SK-N-SH (cell line): Measurements from ENCODE around the gene RAD51B.

ENCODE experiments used
- ELF1 ChIP-seq: IDR thresholded peaks from 2 replicates; pipeline ENCODE4 v1.4.0; 2012
- EP300 ChIP-seq, 2 experiments: IDR thresholded peaks; 2 replicates each; pipeline versions ENCODE4 v1.4.0 to v1.6.1; 2012; ENCODE audit warnings: borderline replicate concordance in 1 of 2, low read depth in 1 of 2, low read length in 1 of 2
- EZH2phosphoT487 ChIP-seq: fragments of 200-600 bp; sonication (generic); IDR thresholded peaks from 2 replicates; pipeline ENCODE4 v1.6.1; 2017; ENCODE audit warnings: low read depth, mixed run types, mild to moderate bottlenecking, antibody characterized with exemption, moderate library complexity, borderline replicate concordance
- FOSL2 ChIP-seq: IDR thresholded peaks from 2 replicates; pipeline ENCODE4 v1.4.0; 2012; ENCODE audit warnings: low read depth, mild to moderate bottlenecking, moderate library complexity, borderline replicate concordance
- FOXM1 ChIP-seq: IDR thresholded peaks from 2 replicates; pipeline ENCODE4 v1.4.0; 2012; ENCODE audit warnings: low read depth, mild to moderate bottlenecking
- NRF1 ChIP-seq: IDR thresholded peaks from 2 replicates; pipeline ENCODE4 v1.6.1; 2012; ENCODE audit warnings: low read depth, mild to moderate bottlenecking, low read length
- POLR2AphosphoS5 ChIP-seq: IDR thresholded peaks from 2 replicates; pipeline ENCODE4 v1.6.1; 2012; ENCODE audit warnings: low read depth, low read length
- RCOR1 ChIP-seq: fragments of 150-350 bp; IDR thresholded peaks from 2 replicates; pipeline ENCODE4 v1.6.1; 2017; ENCODE audit warnings: antibody characterized with exemption, low read length
- SIN3A ChIP-seq: IDR thresholded peaks from 2 replicates; pipeline ENCODE4 v1.6.1; 2012; ENCODE audit warnings: low read depth, mild to moderate bottlenecking, low read length, moderate library complexity, borderline replicate concordance
- TCF12 ChIP-seq: IDR thresholded peaks from 2 replicates; pipeline ENCODE4 v1.4.0; 2012
- TF ChIP-seq, protein P1 (sequence below): fragments of 200-600 bp; sonication (generic); IDR thresholded peaks from 2 replicates; pipeline ENCODE4 v1.6.1; 2017; ENCODE audit warnings: antibody characterized with exemption, mild to moderate bottlenecking, moderate library complexity
- TF ChIP-seq, protein P2 (sequence below): IDR thresholded peaks from 2 replicates; pipeline ENCODE4 v1.4.0; 2012; ENCODE audit warnings: low read depth
- TF ChIP-seq, protein P3 (sequence below): fragments of 150-350 bp; IDR thresholded peaks from 2 replicates; pipeline ENCODE4 v1.6.1; 2017; ENCODE audit warnings: antibody characterized with exemption, low read length, low read depth, borderline replicate concordance
- TF ChIP-seq, protein P4 (sequence below): fragments of 150-350 bp; IDR thresholded peaks from 2 replicates; pipeline ENCODE4 v1.6.1; 2016; ENCODE audit warnings: mild to moderate bottlenecking, low read depth, low read length

DNA sequence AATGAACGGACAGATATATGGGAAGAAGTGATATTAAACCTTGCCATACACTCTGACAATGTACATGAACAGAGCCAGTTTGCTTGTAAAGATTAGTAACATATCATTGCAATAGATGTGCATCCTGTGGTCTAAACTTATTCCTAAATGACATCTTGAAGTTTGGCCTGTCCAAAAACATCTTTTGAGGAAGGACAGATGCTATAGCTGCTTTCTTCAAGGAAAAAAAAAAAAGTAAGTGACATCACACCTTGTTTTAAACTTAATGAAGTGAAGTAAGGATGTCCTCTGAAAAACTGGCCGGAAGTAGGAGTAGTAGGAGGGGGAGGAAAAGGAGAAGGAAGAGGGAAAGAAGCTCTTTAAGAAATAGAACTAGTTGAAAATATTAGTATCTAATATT lies 132.8 kb downstream of the RAD51B start:
- TF ChIP-seq ELF1 (no peak), NRF1 (no peak), EP300 (IDR thresholded peaks at IDR 0.05; ENCODE audit: borderline replicate concordance in 1 of 2, low read depth in 1 of 2, low read length in 1 of 2) (no peak), SIN3A (no peak), FOXM1 (no peak), EZH2phosphoT487 (no peak), TCF12 (no peak), FOSL2 (no peak), POLR2AphosphoS5 (no peak), RCOR1 (no peak)
- TF ChIP-seq, protein P1, sequence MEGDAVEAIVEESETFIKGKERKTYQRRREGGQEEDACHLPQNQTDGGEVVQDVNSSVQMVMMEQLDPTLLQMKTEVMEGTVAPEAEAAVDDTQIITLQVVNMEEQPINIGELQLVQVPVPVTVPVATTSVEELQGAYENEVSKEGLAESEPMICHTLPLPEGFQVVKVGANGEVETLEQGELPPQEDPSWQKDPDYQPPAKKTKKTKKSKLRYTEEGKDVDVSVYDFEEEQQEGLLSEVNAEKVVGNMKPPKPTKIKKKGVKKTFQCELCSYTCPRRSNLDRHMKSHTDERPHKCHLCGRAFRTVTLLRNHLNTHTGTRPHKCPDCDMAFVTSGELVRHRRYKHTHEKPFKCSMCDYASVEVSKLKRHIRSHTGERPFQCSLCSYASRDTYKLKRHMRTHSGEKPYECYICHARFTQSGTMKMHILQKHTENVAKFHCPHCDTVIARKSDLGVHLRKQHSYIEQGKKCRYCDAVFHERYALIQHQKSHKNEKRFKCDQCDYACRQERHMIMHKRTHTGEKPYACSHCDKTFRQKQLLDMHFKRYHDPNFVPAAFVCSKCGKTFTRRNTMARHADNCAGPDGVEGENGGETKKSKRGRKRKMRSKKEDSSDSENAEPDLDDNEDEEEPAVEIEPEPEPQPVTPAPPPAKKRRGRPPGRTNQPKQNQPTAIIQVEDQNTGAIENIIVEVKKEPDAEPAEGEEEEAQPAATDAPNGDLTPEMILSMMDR = no peak
- TF ChIP-seq, protein P2, sequence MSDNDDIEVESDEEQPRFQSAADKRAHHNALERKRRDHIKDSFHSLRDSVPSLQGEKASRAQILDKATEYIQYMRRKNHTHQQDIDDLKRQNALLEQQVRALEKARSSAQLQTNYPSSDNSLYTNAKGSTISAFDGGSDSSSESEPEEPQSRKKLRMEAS = no peak
- TF ChIP-seq, protein P3, sequence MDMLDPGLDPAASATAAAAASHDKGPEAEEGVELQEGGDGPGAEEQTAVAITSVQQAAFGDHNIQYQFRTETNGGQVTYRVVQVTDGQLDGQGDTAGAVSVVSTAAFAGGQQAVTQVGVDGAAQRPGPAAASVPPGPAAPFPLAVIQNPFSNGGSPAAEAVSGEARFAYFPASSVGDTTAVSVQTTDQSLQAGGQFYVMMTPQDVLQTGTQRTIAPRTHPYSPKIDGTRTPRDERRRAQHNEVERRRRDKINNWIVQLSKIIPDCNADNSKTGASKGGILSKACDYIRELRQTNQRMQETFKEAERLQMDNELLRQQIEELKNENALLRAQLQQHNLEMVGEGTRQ = no peak
- TF ChIP-seq, protein P4, sequence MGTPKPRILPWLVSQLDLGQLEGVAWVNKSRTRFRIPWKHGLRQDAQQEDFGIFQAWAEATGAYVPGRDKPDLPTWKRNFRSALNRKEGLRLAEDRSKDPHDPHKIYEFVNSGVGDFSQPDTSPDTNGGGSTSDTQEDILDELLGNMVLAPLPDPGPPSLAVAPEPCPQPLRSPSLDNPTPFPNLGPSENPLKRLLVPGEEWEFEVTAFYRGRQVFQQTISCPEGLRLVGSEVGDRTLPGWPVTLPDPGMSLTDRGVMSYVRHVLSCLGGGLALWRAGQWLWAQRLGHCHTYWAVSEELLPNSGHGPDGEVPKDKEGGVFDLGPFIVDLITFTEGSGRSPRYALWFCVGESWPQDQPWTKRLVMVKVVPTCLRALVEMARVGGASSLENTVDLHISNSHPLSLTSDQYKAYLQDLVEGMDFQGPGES = no peak
